AML-193 (cell line): ENCODE results near the gene UQCR11.
A peak's percentile ranks its signal among the peaks of the same experiment; 100 is the strongest.

ENCODE experiments used
- DNase-seq, 2 experiments: peaks; one replicate each; lab custom pipeline; 2025; lab: John Stamatoyannopoulos, UW

The UQCR11 gene

GRCh38 chr19:1634938-1635243, 29.6 kb upstream of the UQCR11 start:
- no peak for DNase-seq

GRCh38 chr19:1634242-1634937, 29.1 kb upstream of the UQCR11 start:
- no peak for DNase-seq

- no peak for DNase-seq
Measured at GRCh38 chr19:1633269-1633826, 28.1 kb upstream of the UQCR11 start.

GRCh38 chr19:1632462-1633268, 27.4 kb upstream of the UQCR11 start:
- DNase-seq: no peak

- DNase-seq: no peak
Measured at GRCh38 chr19:1631557-1632100, 26.4 kb upstream of the UQCR11 start.

GRCh38 chr19:1630811-1631210, 25.5 kb upstream of the UQCR11 start:
- DNase-seq: no peak

GRCh38 chr19:1630012-1630411, 24.8 kb upstream of the UQCR11 start:
- no peak for DNase-seq

GRCh38 chr19:1629256-1629808, 24.1 kb upstream of the UQCR11 start:
- DNase-seq: no peak

- DNase-seq: no peak
Measured at GRCh38 chr19:1627194-1627593, 21.9 kb upstream of the UQCR11 start.

- no peak for DNase-seq
Measured at GRCh38 chr19:1626417-1627010, 21.3 kb upstream of the UQCR11 start.

GRCh38 chr19:1624458-1624857, 19.2 kb upstream of the UQCR11 start:
- peak in 1 of 2 experiments; percentile 2 for DNase-seq

- DNase-seq: no peak
Measured at GRCh38 chr19:1622541-1622940, 17.3 kb upstream of the UQCR11 start.

- no peak for DNase-seq
Measured at GRCh38 chr19:1622007-1622406, 16.7 kb upstream of the UQCR11 start.

GRCh38 chr19:1621574-1621973, 16.3 kb upstream of the UQCR11 start:
- no peak for DNase-seq

- no peak for DNase-seq
Measured at GRCh38 chr19:1621021-1621420, 15.8 kb upstream of the UQCR11 start.

- DNase-seq: no peak
Measured at GRCh38 chr19:1620502-1620901, 15.2 kb upstream of the UQCR11 start.

- DNase-seq: no peak
Measured at GRCh38 chr19:1619703-1620102, 14.4 kb upstream of the UQCR11 start.

- no peak for DNase-seq
Measured at GRCh38 chr19:1619094-1619439, 13.8 kb upstream of the UQCR11 start.

GRCh38 chr19:1618157-1619093, 13.2 kb upstream of the UQCR11 start:
- peak in 1 of 2 experiments; percentile 24 for DNase-seq

- DNase-seq: no peak
Measured at GRCh38 chr19:1616875-1617274, 11.6 kb upstream of the UQCR11 start.

GRCh38 chr19:1616396-1616795, 11.1 kb upstream of the UQCR11 start:
- no peak for DNase-seq
